H1 (cell line): Measurements from ENCODE around the gene ABL2. TPM values are rescaled to one million over a fixed set of nuclear protein-coding genes. Genes with fewer than 3 reads are reported as not detected.

Experiments used
- CTCF ChIA-PET: fragments of 300-600 bp; sonication (Branson Sonifier 250); formaldehyde crosslinking; loops from one replicate; lab custom pipeline; 2021; ENCODE audit not compliant: partially characterized antibody; lab: Charles Lee
- POLR2A ChIA-PET: fragments of 300-600 bp; sonication (Branson Sonifier 250); formaldehyde crosslinking; loops from one replicate; lab custom pipeline; 2021; ENCODE audit warnings: inconsistent platforms; ENCODE audit not compliant: partially characterized antibody; lab: Charles Lee
- DNase-seq, 2 experiments: peaks; one replicate each; pipeline versions ENCODE4 v3.0.0 to v3.0.0-alpha.2; 2010 to 2022; ENCODE audit warnings: low spot score in 2 of 2, low read depth in 1 of 2, mixed read lengths in 1 of 2
- FAIRE-seq: peaks from 2 replicates; lab custom pipeline; 2011; peaks lifted over from hg19 to GRCh38; lab: Jason Lieb, UNC
- H2AFZ ChIP-seq: 2 replicates; pipeline ENCODE4 v1.8.1; 2012; ENCODE audit warnings: low read length, inconsistent platforms
- H2AK5ac ChIP-seq: 2 replicates; pipeline ENCODE4 v1.6.1; 2013; ENCODE audit warnings: low read depth, low read length
- H2BK120ac ChIP-seq: replicated peaks from 2 replicates; pipeline ENCODE3; 2013; ENCODE audit warnings: low read depth, low read length, inconsistent platforms
- H2BK12ac ChIP-seq: 2 replicates; pipeline ENCODE4 v1.6.1; 2013; ENCODE audit warnings: low read depth, low read length
- H2BK15ac ChIP-seq: 2 replicates; pipeline ENCODE4 v1.6.1; 2013; ENCODE audit warnings: low read length
- H2BK20ac ChIP-seq: 2 replicates; pipeline ENCODE4 v1.6.1; 2013; ENCODE audit warnings: low read length
- H2BK5ac ChIP-seq: 2 replicates; pipeline ENCODE4 v1.6.1; 2013; ENCODE audit warnings: low read depth, low read length
- H3K14ac ChIP-seq: 2 replicates; pipeline ENCODE4 v1.6.1; 2013; ENCODE audit warnings: inconsistent platforms; ENCODE audit not compliant: insufficient read length
- H3K18ac ChIP-seq: 2 replicates; pipeline ENCODE4 v1.6.1; 2013; ENCODE audit warnings: low read length; ENCODE audit errors: extremely low read depth
- H3K23ac ChIP-seq: 2 replicates; pipeline ENCODE4 v1.6.1; 2013; ENCODE audit warnings: inconsistent platforms; ENCODE audit not compliant: insufficient read length
- H3K23me2 ChIP-seq: 2 replicates; pipeline ENCODE4 v1.6.1; 2013; ENCODE audit warnings: low read depth, low read length
- H3K27ac ChIP-seq: 2 replicates; pipeline ENCODE4 v1.6.1; 2011; ENCODE audit warnings: low read depth, low read length, inconsistent platforms
- H3K27me3 ChIP-seq, 4 experiments: replicated peaks in 1 of 4; 1 replicate in 1 of 4; 2 replicates in 3 of 4; pipeline versions ENCODE4 v1.6.1 to v1.8.1; 2011 to 2013; ENCODE audit warnings: low read length in 3 of 4, mild to moderate bottlenecking in 3 of 4, inconsistent platforms in 2 of 4, mixed read lengths in 2 of 4, moderate library complexity in 1 of 4; ENCODE audit not compliant: control insufficient read depth in 3 of 4, insufficient read depth in 3 of 4; ENCODE audit errors: extremely low read depth in 1 of 4
- H3K36me3 ChIP-seq, 4 experiments: 2 replicates each; pipeline versions ENCODE4 v1.6.1 to v1.8.1; 2011 to 2013; ENCODE audit warnings: mild to moderate bottlenecking in 4 of 4, low read length in 3 of 4, moderate library complexity in 2 of 4, control low read depth in 1 of 4, inconsistent platforms in 1 of 4; ENCODE audit not compliant: insufficient read depth in 4 of 4, control insufficient read depth in 2 of 4
- H3K4ac ChIP-seq: replicated peaks from 2 replicates; pipeline ENCODE3; 2013; ENCODE audit warnings: low read length, low read depth, mixed read lengths, inconsistent platforms; ENCODE audit not compliant: insufficient read length
- H3K4me1 ChIP-seq, 4 experiments: replicated peaks in 1 of 4; 1 replicate in 1 of 4; 2 replicates in 3 of 4; pipeline versions ENCODE4 v1.6.1 to v1.8.1; 2011 to 2013; ENCODE audit warnings: low read length in 3 of 4, inconsistent platforms in 2 of 4, mixed read lengths in 1 of 4; ENCODE audit not compliant: insufficient read depth in 4 of 4, control insufficient read depth in 3 of 4
- H3K4me2 ChIP-seq, 2 experiments: 2 replicates each; pipeline versions ENCODE4 v1.6.1 to v1.8.1; 2011 to 2013; ENCODE audit warnings: low read depth in 2 of 2, low read length in 2 of 2, control low read depth in 1 of 2, inconsistent platforms in 1 of 2, mild to moderate bottlenecking in 1 of 2; ENCODE audit not compliant: insufficient read depth in 1 of 2
- H3K4me3 ChIP-seq, 4 experiments: fragments of 200-600, 300-600 bp in 1 of 4; sonication (generic), shearing (Covaris generic), sonication (Bioruptor Twin) in 1 of 4; 2 replicates each; pipeline versions ENCODE4 v1.5.1 to v1.8.1; 2011 to 2016; ENCODE audit warnings: low read length in 4 of 4, low read depth in 3 of 4, control low read depth in 2 of 4, inconsistent platforms in 2 of 4, mild to moderate bottlenecking in 2 of 4, mixed read lengths in 1 of 4, moderate library complexity in 1 of 4; ENCODE audit not compliant: insufficient read depth in 2 of 4; ENCODE audit errors: extremely low read depth in 1 of 4
- H3K56ac ChIP-seq: replicated peaks from 2 replicates; pipeline ENCODE3; 2013; ENCODE audit warnings: low read depth, mild to moderate bottlenecking, mixed read lengths, low read length, inconsistent platforms; ENCODE audit not compliant: insufficient read length
- H3K79me1 ChIP-seq: 2 replicates; pipeline ENCODE4 v1.6.1; 2013; ENCODE audit warnings: low read depth, low read length, control low read depth
- H3K79me2 ChIP-seq, 2 experiments: 2 replicates each; pipeline versions ENCODE4 v1.6.1 to v1.8.1; 2012 to 2013; ENCODE audit warnings: low read length in 2 of 2, mild to moderate bottlenecking in 2 of 2, inconsistent platforms in 1 of 2; ENCODE audit not compliant: insufficient read depth in 2 of 2, control insufficient read depth in 1 of 2
- H3K9ac ChIP-seq, 4 experiments: replicated peaks in 1 of 4; 1 replicate in 1 of 4; 2 replicates in 3 of 4; pipeline versions ENCODE4 v1.6.1 to v1.8.1; 2011 to 2013; ENCODE audit warnings: low read depth in 3 of 4, low read length in 3 of 4, control low read depth in 2 of 4, mild to moderate bottlenecking in 2 of 4, moderate library complexity in 2 of 4, inconsistent platforms in 1 of 4; ENCODE audit errors: extremely low read depth in 1 of 4
- H3K9me3 ChIP-seq, 2 experiments: 2 replicates each; pipeline versions ENCODE4 v1.6.1 to v1.8.1; 2012 to 2013; ENCODE audit warnings: mild to moderate bottlenecking in 2 of 2, moderate library complexity in 2 of 2, control low read depth in 1 of 2, inconsistent platforms in 1 of 2, low read depth in 1 of 2, low read length in 1 of 2, mixed read lengths in 1 of 2; ENCODE audit not compliant: insufficient read depth in 2 of 2
- H4K20me1 ChIP-seq, 2 experiments: replicated peaks in 1 of 2; 2 replicates each; pipeline versions ENCODE3 to v1.8.1; 2011 to 2013; ENCODE audit warnings: inconsistent platforms in 2 of 2, low read length in 2 of 2, mild to moderate bottlenecking in 1 of 2; ENCODE audit not compliant: insufficient read depth in 2 of 2, control insufficient read depth in 1 of 2
- H4K5ac ChIP-seq: 2 replicates; pipeline ENCODE4 v1.6.1; 2013; ENCODE audit warnings: low read length, low read depth, mixed read lengths, inconsistent platforms; ENCODE audit not compliant: insufficient read length
- H4K8ac ChIP-seq: 2 replicates; pipeline ENCODE4 v1.8.0; 2013; ENCODE audit warnings: mild to moderate bottlenecking, moderate library complexity, low read length, inconsistent platforms; ENCODE audit not compliant: insufficient read depth; ENCODE audit errors: extremely low read depth
- H4K91ac ChIP-seq: replicated peaks from 2 replicates; pipeline ENCODE3; 2013; ENCODE audit warnings: low read length, mixed read lengths, inconsistent platforms; ENCODE audit not compliant: insufficient read length
- ASH2L ChIP-seq: fragments of 200-600, 300-600 bp; sonication (generic); IDR thresholded peaks from one replicate; pipeline ENCODE4 v1.7.1; 2017; ENCODE audit warnings: low read length
- BCL11A ChIP-seq, 2 experiments: IDR thresholded peaks; one replicate each; pipeline ENCODE4 v1.6.1; 2011; ENCODE audit warnings: low read depth in 2 of 2, low read length in 2 of 2, mild to moderate bottlenecking in 2 of 2
- CTCF ChIP-seq, 3 experiments: IDR thresholded peaks; 1 replicate in 2 of 3; 2 replicates in 1 of 3; pipeline versions ENCODE4 v1.5.1 to v1.6.1; 2011; ENCODE audit warnings: low read length in 3 of 3, mild to moderate bottlenecking in 3 of 3, inconsistent platforms in 2 of 3, low read depth in 1 of 3, moderate library complexity in 1 of 3; ENCODE audit not compliant: insufficient read depth in 1 of 3; ENCODE audit errors: control extremely low read depth in 1 of 3
- JUN ChIP-seq: IDR thresholded peaks from 2 replicates; pipeline ENCODE4 v1.6.1; 2011; ENCODE audit warnings: low read depth, mild to moderate bottlenecking, improper control_type of control experiment, low read length
- SAP30 ChIP-seq: fragments of 300-600 bp; sonication (generic); IDR thresholded peaks from 2 replicates; pipeline ENCODE4 v1.7.1; 2012; ENCODE audit warnings: low read length, moderate library complexity, mild to moderate bottlenecking, inconsistent platforms; ENCODE audit not compliant: insufficient read depth, insufficient replicate concordance
- WGBS, 2 experiments: shearing (Covaris generic) in 1 of 2; methylation state at CpG; one replicate each; pipeline versions ENCODE4 v1.1.6 to v1.1.7; 2013 to 2015; ENCODE audit warnings: low lambda C conversion rate in 2 of 2, mixed read lengths in 2 of 2, inconsistent platforms in 1 of 2, low coverage in 1 of 2, missing lambda C conversion rate in 1 of 2; ENCODE audit not compliant: insufficient replicate concordance in 2 of 2, insufficient coverage in 1 of 2, insufficient read length in 1 of 2; ENCODE audit errors: extremely low coverage in 1 of 2, missing lambda C conversion rate in 1 of 2; 5-methylcytosine and 5-hydroxymethylcytosine counted together
- polyA plus RNA-seq, 7 experiments: library from polyadenylated mRNA; depleted of rRNA in 3 of 7; stranded (reverse) in 5 of 7; unstranded in 2 of 7; fragments of >200 nt in 5 of 7; fragments of 200-250 nt in 2 of 7; gene quantifications; 1 replicate in 5 of 7; 2 replicates in 1 of 7; 4 replicates in 1 of 7; pipeline versions ENCODE4 v1.2.1 to v1.2.3, GENCODE V29; 2011 to 2013; ENCODE audit warnings: missing spikeins in 2 of 7, mixed read lengths in 2 of 7
- total RNA-seq: library from RNA; stranded (reverse); fragmentation: NEBNext Ultra II Directional; extraction: Animal tissue kit (Norgen Biotek cat#: 25700); gene quantifications from 2 replicates; pipeline ENCODE4 v1.2.1, GENCODE V29; 2021

The ABL2 gene
- total and polyA plus RNA-seq, 2 of the 8 experiments (the other 6 are each of a cell fraction or from before 2014, with no cell fraction given), result 4.5 to 19.1 TPM

GRCh38 chr1:179090522-179090921 lies 139.0 kb downstream of the ABL2 start:
- peaks cover 0 to 19% (median 12%) of the 10 kb centered on the region in 4 experiments; a peak in 6 of 7 replicates for H3K4me1 ChIP-seq
- no peak for DNase-seq
- H2BK20ac ChIP-seq, result no peak overlapping the region
- 96% methylated on average over 8 of the region's 8 CpGs; no CpG with 5 or more reads in 1 of the 2 experiments for WGBS, 2 experiments
- no peak overlapping the region for H2BK120ac ChIP-seq
- no peaks in the 10 kb centered on the region; the same call in 1 of the 2 replicates for H3K23me2 ChIP-seq
- no peak overlapping the region for H3K56ac ChIP-seq
- H2AK5ac ChIP-seq, result no peak overlapping the region
- no peak overlapping the region for H3K4me2 ChIP-seq
- CTCF ChIA-PET, result interaction anchor here (0.9 to 5.7 kb wide), 7 partner anchors 10 to 280 kb away, joined by 3 to 41 read pairs (median 4); no protein-coding TSS in a partner anchor
- no peak overlapping the region for H3K4me3 ChIP-seq
- H3K79me2 ChIP-seq, result peaks cover 0 to 17% of the 10 kb centered on the region in 2 experiments; a peak in 1 of 4 replicates
- H3K9me3 ChIP-seq, result no peaks in the 10 kb centered on the region
- no peak overlapping the region for H3K23ac ChIP-seq
- no peak overlapping the region for H4K91ac ChIP-seq
- H3K9ac ChIP-seq, result no peak overlapping the region
- H3K14ac ChIP-seq, result no peak overlapping the region
- no peak overlapping the region for H4K5ac ChIP-seq
- H4K20me1 ChIP-seq, result peaks cover 5 to 7% of the 10 kb centered on the region in 2 experiments
- H3K27me3 ChIP-seq, result no peaks in the 10 kb centered on the region
- TF ChIP-seq BCL11A (IDR thresholded peaks at IDR 0.05; ENCODE audit: low read depth in 2 of 2, low read length in 2 of 2), result no peak
- no peak for TF ChIP-seq SAP30
- peak in 2 of 3 experiments; percentile 9 to 19; a peak in 2 of 4 replicates for TF ChIP-seq CTCF (IDR thresholded peaks at IDR 0.05; ENCODE audit: control extremely low read depth in 1 of 3, insufficient read depth in 1 of 3, low read depth in 1 of 3, low read length in 3 of 3)
- TF ChIP-seq JUN, result no peak
- TF ChIP-seq ASH2L, result no peak
- H3K4ac ChIP-seq, result no peak overlapping the region
- no peak overlapping the region for H4K8ac ChIP-seq
- no peak overlapping the region for H3K18ac ChIP-seq
- POLR2A ChIA-PET, result interaction anchor here (0.6 to 2.2 kb wide), 3 partner anchors 9 to 15 kb away, joined by 3 to 6 read pairs (median 4); partner anchors contain the start of gene TOR3A
- no peak overlapping the region for H2AFZ ChIP-seq
- no peak for FAIRE-seq
- H3K27ac ChIP-seq, result no peak overlapping the region
- H2BK5ac ChIP-seq, result no peak overlapping the region; the same call in 1 of the 2 replicates
- no peak overlapping the region for H2BK12ac ChIP-seq
- H3K36me3 ChIP-seq, result peaks cover 6 to 34% (median 23%) of the 10 kb centered on the region in 4 experiments
- peaks cover 8% of the 10 kb centered on the region; the same call in 1 of the 2 replicates for H3K79me1 ChIP-seq
- no peak overlapping the region for H2BK15ac ChIP-seq
